HL-60/S4 (cell line): ENCODE measurements around the gene CCDC57.

Source experiments
- in situ Hi-C: fragments of 300-500 bp; cut with MboI; formaldehyde crosslinking; loops from 2 replicates; pipeline ENCODE4 v1.14.3; 2022; ENCODE audit warnings: low sequenced_read_pairs

Gene CCDC57

GRCh38 chr17:82112914-82113311 lies 99.7 kb downstream of the CCDC57 start:
- in situ Hi-C loops = no loop called here

DNA sequence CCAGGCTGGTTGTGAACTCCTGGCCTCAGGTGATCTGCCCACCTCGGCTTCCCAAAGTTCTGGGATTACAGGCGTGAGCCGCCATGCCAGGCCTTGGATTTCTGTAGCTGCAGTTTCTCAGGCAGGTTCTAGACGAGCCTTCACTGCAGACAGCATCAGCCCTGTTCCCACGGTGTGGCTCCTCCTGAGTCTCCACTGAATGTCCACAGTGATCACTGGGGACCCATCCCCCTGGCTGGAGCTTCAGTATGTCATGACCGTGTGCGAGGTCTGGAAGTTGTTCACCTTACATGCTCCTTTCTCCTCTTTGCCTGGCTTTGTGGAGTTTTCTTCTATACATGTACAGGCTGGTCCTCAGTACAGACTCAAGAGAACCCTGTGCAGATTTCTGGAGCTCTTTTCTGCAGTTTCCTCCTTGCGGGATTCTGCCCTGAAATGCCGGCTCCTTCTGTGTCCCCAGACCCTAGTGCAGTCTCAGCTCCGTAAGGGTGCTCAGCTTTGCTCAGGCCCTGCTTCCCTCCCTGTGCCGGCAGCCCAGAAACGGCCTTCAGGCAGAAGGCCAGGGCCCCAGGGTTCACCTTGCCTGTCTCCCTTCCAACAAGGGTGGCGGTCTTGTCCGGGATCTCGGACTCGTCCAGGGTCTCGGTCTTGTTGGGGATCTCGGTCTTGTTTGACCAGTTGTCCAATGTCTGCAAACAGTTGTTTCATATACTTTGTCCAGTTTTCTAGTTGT lies 100.3 kb downstream of the CCDC57 start:
- in situ Hi-C loops = no loop called here

DNA sequence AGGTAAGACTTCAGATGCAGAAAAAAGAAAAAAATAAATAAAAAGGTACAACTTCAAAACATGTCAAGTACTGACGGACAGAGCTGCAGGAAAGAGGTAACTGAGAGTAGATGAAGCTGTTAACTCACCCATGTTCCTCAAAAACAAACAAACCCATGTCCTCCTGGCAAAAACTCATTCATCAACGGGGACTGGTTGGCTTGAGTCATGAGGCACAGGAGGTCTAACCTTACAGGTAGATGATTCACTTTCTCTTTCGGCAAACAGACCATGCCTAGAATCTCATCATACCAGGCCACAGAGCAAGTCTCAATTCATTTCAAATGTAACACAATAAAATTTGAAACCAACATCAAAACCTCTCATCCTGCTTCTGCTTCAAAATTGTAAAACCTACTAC lies 102.3 kb downstream of the CCDC57 start:
- in situ Hi-C loops = no loop called here

GRCh38 chr17:82108961-82109475 lies 103.6 kb downstream of the CCDC57 start:
- in situ Hi-C loops = no loop called here

GRCh38 chr17:82108496-82108945 lies 104.1 kb downstream of the CCDC57 start:
- in situ Hi-C loops = no loop called here

GRCh38 chr17:82108038-82108437 lies 104.6 kb downstream of the CCDC57 start:
- in situ Hi-C loops = no loop called here

DNA sequence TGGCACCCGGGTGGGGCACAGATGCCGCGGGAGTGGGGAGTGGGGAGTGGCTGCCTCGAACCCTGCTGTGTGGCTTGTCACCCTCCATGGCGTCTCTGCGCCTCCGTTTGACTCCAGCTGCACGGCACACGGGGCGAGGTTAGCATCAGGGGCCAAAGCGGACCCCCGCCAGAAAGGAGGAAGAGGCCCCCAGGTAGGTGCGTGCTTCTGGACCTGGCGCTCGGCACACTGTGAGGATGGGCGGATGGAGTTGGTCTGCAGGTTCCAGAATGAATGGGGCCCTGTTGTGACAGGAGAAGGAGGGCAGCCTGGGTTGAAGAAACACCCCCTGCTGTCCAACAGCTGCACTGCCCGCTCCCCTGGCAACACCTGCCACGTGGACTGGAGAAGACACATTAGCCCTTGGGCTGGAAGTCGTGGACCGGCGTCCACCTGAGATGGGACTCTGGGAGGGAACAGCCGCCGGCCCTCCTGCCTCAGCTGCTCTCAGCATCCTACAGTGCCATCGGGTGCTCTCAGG lies 105.2 kb downstream of the CCDC57 start:
- in situ Hi-C loops = no loop called here

DNA sequence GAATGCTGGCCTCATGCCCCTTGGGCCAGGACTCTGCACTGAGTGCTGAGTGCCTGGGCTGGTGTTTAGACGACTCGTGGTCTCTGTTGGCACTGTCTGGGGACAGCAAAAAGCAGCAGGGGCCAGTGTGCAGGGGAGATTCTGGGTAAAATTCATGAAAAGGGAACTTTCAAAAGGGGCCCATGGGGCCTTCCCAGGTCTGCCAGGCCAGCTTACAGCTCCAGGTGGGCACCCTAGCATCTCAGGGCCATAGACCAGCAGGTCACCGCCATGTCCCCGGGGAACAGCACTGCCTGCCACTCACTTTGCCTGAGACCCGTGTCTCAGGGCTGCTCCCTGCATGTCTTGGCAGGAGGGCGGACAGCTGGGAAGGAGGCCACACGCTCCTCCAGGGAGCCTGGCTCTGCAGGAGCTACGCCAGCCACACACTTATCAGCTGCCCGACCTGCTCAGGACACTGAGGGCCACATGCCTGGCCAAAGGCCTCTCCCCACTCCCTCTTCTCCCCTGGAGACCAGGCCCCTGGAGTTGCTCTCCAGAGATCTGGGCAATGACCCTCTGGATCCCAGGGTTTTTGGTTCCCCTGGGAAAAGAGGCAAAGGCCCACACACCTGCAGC lies 105.8 kb downstream of the CCDC57 start:
- in situ Hi-C loops = no loop called here

DNA sequence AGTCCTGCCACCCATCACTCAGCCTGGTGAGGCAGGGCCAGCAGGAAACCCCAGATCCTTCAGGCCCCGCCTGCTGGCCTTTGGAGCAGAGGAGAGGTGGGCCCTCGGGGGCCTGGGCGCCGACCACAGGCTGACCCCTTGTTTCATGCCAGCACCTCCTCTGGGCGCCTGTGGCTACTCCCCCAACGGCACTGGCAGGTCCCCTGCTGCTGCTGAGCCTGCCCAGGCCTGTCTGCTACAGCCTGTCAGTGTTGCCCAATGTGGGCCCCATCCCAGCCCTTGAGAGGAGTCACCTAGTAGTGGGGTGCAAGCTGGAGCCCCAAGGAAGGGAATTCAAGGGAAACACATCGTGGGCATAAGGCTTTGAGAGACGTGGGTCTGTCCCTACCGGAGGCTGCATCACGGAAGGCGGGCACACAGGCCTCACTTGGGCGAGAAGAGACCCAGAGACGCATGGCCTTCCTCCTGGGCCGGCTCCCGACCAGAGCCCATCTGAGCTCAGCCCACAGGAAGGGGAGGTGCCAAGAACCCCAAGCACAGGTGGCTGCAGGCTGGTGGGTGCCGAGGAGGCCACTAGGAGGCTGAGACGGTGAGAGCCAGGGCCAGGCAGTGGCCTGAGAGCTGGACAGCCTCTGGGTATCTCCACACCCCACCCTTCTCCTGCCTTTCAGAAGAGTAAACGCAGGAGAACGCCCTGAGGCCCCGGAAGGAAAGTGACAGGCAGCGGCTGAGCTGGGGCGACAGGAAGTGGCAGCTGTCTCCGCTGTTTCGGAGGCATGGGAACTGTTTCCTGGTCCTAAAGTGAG lies 106.6 kb downstream of the CCDC57 start:
- in situ Hi-C loops = no loop called here

DNA sequence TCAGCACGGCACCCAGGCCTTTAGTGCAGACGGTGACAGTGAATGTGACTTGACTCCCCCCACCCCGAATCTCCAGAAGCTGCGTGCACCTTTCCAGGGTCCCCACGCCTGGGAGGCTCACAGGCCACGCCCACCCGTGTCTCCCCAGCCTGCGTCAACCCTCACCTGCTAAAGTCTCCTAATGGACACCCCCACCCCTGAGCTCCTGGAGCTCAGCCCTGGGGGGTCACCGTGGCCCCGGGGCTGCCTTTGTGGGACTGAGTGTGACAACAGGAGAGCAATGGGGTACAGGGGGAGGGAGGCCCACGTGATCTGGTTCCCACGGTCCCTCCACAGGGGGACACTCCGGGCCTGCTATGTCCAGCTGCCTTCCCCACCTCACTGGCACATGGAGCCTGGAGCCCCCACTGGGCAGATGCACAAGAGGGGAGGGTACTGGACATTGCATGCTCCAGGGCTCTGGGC lies 107.2 kb downstream of the CCDC57 start:
- in situ Hi-C loops = no loop called here

DNA sequence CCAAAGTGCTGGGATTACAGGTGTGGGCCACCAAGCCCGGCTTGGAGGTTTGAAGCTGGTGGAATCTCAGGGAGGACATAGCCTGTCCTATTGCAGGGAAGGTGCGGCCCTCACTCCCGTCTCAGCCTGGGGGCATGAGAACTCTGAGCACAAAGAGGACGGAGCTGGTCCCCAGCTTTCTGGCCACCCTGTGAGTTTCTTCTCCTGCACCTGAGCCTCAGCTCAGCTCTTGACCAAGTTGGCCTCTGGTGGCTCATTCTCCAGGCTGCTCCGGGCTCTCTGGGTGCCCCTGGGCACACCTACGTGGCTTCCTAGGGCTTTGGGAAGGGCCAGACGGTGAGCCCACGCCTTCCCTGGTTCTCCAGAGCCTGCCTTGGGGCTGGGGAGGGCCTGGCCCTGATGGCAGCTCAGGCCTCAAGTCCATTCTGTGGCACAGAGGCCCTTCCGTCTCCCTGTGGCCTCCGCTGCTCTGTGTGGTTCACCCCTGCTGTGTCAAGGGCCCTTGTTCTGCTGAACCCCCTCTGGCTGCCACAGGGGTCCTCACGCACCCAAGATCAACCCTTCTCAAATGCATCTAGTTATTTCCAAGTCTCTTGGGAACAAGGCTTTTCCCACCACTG lies 107.7 kb downstream of the CCDC57 start:
- in situ Hi-C loops = no loop called here

- in situ Hi-C loops = no loop called here
These were observed 108.8 kb downstream of the CCDC57 start for GRCh38 chr17:82103553-82104451.

DNA sequence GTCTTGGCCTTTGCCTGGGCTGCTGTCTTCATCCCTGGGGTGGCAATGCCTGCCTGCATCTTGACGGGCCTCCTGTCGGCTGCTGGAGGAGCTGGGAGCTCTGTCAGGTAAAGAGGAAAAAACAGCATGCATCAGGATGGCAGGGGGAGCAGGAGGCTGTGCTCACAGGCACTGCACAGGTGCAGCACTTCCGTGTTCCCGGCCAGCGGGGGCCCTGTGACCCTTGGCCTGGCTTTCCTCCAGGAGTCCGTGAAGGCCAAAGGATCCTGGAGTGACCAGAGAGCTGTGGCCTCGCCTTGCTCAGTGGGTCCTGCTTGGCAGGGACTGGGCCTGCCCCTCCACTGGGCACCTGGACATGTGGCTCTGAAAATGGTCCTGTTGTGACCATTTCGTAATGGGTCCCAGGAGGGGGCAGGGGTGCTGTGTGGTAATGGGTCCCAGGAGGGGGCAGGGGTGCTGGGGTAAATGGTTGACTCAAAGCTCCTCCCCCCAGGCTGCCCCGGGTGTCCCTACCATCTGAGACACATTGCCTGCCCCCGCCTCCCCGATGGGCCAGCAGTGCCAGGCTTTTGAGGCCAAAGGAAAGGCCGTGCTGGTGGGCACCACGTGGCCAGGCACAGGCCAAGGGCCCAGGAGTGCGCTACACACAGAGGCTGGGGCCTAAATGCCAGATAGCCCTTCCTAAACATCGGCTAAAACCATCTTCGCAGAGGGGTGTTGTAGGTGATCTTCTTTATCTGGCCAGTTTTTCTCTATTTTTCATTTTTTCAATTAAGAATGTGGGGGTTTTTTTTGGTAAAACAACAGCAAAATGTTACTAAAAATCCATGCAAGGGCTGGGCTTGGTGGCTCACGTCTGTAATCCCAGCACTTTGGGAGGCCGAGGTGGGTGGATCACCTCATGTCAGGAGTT lies 110.6 kb downstream of the CCDC57 start:
- in situ Hi-C loops = no loop called here

GRCh38 chr17:82101301-82101715 lies 111.3 kb downstream of the CCDC57 start:
- in situ Hi-C loops = no loop called here

- in situ Hi-C loops = no loop called here
These were observed 111.9 kb downstream of the CCDC57 start for GRCh38 chr17:82100502-82101298.

GRCh38 chr17:82098939-82099763 lies 113.5 kb downstream of the CCDC57 start:
- in situ Hi-C loops = no loop called here
